ENCODE measurements around the gene APEX1.
"Not testable (repeated sequence)": the region's sequence is repeated elsewhere in the genome, so short reads cannot be mapped to it uniquely, and the experiment has no call there.

APEX1 gene

DNA sequence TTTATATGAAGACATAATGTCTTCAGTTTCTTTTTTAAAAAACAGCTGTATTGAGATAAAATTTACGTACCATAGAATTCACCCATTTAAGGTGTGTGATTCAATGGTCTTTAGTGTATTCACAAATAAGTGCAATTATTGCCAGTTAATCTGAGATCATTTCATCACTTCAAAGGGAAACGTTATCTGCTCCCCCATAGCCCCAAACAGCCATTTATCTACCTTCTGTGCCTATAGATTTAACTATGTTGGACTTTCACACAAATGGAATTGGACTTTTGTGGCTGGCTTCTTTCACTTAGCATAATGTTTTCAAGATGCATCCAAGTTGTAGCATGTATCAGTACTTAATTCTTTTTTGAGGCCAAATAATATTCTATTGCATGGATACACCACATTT lies 23.9 kb downstream of the APEX1 start:
- DNase-seq: no peak

DNA sequence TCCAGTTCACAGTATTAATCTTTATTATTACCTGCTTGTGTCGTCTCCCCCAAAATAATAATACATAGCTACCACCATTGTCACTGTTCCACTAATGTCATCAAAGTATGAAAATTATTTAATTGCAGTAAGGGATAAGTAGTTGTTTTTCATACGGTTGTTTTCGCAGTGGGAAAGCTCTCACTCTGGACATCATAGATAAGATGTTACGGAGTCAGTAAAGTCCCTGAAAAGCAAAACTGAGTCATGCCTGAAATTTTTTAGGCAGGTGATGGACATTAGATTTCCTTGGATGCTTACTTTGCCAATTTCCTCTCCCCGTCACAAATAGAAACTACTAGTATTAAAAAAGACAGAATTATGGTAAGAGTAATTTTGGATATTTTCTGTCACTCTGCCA lies 27.4 kb downstream of the APEX1 start:
- no peak for DNase-seq

DNA sequence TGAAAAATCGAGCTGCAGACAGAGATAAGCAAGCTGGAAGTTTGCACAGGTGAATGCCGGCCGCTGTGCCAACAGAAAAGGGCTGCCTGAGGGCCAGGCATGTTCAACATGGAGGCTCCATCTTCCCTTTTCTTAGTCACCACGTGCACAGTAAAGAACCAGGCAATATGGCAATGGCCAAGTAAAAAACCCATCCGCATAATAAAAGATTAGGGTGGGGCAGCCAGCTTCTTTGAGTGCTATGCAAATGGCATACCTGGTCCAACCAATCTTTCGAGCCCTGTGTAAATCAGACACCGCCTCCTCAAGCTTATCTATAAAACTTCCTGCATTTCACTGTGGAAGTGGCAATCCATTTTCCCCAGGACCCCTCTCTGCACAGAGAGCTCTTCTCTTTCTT lies 30.9 kb downstream of the APEX1 start:
- DNase-seq: no peak

DNA sequence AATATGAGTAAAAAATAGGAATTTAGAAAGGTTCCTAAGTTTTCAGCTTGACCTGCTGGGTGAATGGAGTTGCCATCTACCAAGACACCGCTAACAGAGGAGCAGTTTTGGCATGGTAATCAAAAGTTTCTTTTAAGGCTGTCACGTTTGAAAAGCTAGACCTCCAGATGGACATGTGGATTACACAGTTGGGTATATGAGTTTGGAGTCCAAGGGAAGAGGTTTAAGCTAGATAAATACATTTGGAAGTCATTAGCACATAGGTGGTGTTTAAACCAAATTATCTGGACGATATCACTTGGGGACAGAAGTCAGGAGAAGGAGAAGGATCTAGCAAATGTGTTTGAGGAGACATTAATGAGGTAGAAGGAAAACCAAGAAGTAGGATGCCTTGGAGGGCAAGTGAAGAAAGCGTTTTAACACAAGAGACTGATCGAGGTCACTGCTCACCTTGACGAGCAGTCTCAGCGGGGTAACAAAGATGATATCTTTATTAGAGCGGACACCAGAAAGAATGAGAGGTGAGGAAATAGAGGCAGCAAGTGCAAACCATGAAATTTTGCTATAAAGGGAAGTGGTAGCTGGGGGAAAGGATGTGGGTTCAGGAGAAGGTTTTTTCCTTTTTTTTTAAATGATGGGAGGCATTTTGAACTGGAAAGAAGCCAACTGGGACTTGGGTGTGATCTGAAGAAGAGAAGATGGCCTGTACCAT lies 31.8 kb downstream of the APEX1 start:
- no peak for DNase-seq

DNA sequence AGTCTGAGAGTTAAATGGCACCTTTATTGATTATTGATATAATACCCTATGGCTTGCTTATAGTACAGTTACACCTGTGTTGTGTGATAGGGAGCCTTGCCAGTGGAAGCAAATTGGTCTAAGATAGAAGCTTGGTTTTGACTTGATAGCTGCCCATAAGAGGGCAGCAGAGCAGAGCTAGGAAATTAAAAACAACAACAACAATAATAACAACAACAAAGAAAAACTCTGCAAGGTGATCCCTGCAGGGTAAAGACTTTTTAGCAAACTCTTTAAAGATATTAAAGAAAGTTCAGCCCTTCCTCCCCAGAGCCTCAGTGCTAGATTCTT lies 32.3 kb downstream of the APEX1 start:
- no peak for DNase-seq

DNA sequence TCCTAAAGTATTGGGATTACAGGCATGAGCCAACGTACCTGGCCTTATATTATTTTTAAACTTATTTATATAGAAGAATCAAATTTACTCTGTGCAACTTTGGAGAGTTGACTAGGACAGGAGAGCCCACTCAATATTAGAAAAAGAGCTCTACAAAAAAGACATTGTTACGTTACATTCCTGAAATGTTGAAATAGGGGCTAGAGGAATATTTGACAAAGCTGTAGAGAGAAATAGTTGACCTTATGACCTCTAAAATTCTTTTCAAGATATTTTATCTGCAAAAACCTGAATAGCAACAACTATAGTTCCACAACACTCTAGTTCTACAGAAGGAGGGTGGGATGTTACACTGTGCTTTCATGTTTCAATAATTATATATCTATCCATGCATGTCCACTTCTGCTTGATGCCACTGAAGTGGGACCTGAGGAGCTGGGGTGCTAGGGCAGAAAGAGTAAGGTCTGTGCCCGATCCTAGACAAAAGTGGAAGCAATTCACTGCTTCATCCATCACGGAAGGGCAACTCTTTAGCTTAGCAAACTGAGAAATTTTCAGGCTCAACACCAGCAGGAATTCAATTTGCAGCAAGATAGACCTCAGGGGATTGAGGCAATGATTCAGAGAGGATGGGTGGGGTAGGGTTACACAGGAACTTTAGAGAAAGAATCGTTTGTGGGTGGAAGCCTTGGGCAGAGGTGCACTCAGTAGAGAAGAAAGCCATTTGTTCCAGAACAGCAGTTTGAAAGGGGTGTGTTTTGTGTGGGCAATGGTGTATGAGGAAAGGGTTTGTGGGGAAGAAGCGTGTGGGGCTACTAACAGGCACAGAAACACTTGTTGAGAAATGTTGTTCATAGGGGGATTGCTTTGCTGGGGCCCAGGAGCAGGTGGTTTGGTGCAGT lies 34.3 kb downstream of the APEX1 start:
- DNase-seq: peak; percentile 15

DNA sequence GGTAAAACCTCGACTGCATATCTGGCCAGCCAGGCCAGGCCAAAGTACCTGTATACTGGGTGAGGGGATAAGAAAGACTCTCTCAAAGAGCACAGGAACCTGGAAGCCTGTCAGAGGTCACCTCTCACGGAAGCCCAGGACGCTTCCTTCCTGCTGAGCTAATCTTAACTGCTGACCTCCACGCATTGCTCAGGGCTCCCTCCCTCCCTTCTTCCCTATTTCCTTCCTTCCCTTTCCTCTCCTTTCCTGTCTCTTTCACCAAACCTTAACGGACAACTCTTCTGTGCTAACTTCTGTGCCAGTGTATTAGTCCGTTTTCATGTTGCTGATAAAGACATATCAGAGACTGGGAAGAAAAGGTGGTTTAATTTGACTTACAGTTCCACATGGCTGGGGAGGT lies 35.5 kb downstream of the APEX1 start:
- no peak for DNase-seq

DNA sequence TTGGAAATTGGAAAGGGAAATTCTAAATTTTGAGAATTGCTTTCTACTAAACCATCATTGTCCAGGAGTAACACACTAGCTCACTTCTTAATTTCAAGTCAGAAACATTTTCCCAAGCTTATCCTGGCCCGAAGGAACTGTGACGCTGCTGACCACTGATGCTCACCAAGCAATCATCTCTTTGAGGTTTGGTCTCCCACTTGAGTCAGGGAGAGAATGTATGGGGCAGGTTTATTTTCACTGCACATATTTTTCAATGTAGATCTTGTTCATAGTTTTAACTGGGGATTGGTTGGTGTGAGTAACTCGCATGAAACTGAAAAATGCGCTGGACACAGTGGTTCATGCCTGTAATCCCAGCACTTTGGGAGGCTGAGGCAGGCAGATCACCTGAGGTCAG lies 37.5 kb downstream of the APEX1 start:
- DNase-seq: no peak

DNA sequence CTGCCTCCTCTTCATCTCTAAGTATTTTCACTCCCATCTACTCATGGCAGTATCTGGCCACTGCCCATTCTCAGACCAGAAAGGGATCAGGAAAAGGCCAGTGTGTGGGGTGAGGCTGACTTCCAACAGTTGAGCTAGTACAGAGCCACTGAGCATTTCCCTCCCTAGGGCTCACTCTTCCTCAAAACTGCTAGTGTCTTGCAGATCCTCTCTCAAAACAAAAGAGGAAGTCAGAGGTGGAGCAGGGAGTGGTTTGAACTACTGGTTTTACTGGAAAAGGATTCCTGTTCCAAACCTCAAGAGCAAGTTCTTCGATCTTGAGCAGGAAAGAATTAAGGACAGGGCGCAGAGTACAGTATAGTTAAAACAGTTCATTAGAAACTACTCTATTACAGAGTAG lies 38.6 kb downstream of the APEX1 start:
- DNase-seq: no peak

DNA sequence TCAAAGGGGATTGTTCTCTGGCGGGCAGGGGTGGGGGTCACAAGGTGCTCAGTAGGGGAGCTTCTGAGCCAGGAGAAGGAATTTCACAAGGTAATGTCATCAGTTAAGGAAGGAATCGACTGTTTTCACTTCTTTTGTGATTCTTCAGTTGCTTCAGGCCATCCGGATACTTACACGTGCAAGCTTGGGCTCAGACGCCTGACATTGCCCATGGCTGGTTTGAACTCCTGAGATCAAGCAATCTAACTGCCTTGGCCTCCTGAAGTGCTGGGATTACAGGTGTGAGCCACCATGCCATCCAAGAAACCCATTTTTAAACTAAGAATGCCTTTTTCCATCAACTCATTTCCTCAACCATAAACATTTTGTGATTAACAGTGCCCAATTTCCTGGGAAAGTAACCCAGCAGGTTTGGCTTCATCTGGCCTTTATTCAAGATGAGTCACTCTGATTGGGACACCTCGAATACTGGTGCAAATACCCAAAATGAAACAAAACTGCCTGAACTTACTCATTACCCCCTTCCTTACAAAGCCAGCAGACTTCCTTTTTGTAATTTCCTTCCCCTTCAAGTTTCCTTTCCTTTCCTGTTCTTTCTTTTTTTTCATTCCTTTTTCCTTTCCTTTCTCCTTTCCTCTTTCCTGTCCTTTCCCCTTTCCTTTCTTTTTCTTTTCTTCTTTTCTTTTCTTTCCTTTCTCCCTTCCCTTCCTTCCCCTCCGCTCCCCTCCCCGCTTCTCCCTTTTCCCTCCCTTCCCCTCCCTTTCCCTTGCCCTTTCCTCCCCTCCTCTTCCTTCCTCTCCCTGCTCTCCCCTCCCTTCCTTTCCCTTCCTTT lies 40.1 kb downstream of the APEX1 start:
- DNase-seq: no peak

DNA sequence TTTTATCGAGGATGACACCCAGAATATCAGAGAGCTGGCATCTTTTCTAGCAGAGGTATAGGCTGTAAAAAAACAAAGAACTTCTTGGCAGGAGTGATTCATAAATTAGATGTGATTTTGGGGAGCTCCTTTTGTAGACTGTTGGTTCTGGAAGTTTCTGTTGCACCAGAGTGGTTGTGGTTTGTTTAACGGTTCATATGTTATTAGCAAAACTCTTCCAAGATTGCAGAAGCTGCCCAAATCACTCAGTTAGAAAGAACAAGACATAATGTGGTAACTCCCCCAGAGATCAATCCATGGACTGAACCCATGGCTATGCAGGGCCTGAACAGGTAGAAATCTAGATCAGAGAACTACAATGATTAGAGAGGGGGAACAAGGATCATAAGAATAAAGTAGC lies 43.6 kb downstream of the APEX1 start:
- no peak for DNase-seq

DNA sequence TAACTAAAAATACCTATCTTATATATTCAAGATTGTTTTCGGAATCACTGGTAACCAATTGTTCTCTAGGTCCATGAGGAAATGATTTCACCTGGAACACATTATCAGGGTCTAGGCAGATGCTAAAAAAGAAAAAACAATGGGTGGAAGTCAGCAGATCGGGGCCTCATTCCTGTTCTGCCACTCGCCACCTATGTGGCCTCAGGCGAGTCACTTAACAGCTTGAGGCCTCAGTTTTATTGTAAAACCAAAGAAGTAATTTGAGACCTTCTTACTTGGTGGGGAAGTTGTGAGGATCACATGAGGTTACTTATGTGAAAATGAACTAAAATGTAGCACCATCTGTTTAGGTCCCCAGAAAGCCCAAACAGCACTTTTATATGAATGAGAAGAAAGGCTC lies 44.1 kb downstream of the APEX1 start:
- DNase-seq: no peak

DNA sequence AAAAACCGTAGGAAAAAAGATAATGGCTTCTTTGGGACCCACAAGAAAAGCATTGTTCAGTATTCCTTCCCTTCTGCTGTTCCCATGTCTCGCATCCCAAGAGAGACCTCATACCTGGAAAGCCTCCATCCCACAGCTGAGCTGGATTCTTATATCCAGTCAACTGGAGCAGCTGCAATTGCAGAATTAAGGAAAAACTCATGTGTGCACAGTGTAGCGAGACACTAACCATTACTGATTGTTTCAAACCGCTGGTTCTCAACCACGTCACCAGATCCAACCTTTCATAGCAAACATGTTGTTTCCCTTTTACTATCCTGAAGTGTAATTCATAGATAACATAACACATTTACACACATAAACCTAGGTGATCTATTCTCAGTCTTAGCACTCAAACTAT lies 44.9 kb downstream of the APEX1 start:
- no peak for DNase-seq

DNA sequence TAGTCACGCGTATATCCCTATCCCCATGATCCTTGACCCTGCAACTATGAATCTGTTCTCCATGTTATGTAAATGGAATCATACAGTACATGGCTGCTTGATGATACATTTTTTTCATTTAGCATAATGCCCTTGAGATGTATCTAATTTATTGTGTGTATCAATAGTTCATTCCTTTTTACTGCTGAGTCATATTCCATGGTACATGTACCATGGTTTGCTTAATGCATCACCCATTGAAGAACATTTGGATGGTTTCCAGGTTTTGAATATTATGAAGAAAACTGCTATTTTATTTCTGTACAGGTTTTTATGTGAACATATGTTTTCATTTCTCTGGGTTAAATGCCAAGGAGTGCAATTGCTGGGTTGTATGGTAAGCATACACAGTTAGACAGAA lies 46.3 kb downstream of the APEX1 start:
- DNase-seq: no peak

DNA sequence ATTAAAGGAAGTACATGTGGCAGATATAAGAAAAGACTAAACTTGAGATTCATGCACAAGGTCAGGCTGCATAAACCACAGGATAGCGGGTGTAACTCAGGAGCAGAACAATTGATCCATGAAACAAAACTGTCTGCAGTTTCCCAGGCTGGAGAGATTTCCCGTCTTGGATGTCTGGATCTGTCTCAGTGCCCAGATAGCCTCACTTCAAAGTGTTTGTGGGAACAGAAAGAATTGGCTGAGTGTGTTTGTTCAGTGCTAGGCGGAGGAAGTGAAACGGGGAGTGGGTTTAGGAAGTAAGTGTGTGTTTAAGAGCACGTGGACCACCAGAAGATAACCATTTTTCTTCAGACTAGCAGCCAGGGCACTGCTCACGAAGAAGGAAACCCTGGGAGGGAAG lies 48.9 kb downstream of the APEX1 start:
- DNase-seq: no peak

DNA sequence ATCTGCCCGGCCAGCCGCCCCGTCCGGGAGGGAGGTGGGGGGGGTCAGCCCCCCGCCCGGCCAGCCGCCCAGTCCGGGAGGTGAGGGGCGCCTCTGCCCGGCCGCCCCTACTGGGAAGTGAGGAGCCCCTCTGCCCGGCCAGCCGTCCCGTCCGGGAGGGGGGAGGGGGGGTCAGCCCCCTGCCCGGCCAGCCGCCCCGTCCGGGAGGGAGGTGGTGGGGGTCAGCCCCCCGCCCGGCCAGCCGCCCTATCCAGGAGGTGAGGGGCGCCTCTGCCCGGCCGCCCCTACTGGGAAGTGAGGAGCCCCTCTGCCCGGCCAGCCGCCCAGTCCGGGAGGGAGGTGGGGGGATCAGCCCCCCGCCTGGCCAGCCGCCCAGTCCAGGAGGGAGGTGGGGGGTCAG lies 51.2 kb downstream of the APEX1 start:
- not testable (repeated sequence) for DNase-seq

DNA sequence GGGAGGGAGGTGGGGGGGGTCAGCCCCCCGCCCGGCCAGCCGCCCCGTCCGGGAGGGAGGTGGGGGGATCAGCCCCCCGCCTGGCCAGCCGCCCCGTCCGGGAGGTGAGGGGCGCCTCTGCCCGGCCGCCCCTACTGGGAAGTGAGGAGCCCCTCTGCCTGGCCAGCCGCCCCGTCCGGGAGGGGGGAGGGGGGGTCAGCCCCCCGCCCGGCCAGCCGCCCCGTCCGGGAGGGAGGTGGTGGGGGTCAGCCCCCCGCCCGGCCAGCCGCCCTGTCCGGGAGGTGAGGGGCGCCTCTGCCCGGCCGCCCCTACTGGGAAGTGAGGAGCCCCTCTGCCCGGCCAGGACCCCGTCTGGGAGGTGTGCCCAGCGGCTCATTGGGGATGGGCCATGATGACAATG lies 51.7 kb downstream of the APEX1 start:
- DNase-seq: not testable (repeated sequence)

All from DMS79 treated with DMSO at 0.1 percent for 48 hours (cell line).